ENCODE measurements around the gene SEC14L5. TPM values are rescaled to one million over a fixed set of nuclear protein-coding genes. Genes with fewer than 3 reads are reported as not detected.

SEC14L5 gene
- total and polyA plus RNA-seq, 2 of the 4 experiments (the other 2 are of a cell fraction): 0.07 TPM; not detected in 1

DNA sequence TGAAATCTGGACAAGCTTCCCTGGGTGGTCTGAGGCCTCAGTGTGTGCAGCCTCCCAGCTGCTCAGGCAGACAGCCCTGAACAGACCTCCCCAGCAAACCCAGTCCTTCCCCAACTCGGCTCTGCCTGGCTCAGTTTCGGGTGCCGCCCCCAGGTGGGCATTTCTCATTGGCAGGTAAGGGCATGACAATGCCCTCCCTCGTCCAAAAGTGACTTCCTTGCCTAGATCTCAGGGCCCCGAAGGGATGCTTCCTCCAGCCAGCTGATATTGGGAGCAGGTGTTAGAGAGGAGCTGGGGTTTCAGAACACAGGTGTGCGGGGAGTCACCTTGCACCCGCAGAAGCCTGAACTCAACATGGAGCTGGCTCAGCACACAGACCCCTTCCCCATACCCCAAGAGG lies 17.4 kb upstream of the SEC14L5 start:
- Histone ChIP-seq H3K4me3 (ENCODE audit: insufficient read depth, low read depth, low read length) (no peak overlapping the region), H3K4me1 (ENCODE audit: control insufficient read depth, insufficient read depth, low read length) (peaks cover 30% of the 10 kb centered on the region), H2BK20ac (ENCODE audit: low read depth, low read length) (no peak overlapping the region), H3K18ac (ENCODE audit: low read depth, low read length) (no peak overlapping the region), H3K27ac (ENCODE audit: insufficient read depth, low read length) (no peak overlapping the region), H3K9ac (ENCODE audit: low read depth, low read length) (no peak overlapping the region), H2BK15ac (ENCODE audit: low read depth, low read length) (no peak overlapping the region), H4K8ac (ENCODE audit: low read depth in 2 of 2, low read length in 2 of 2) (no peak overlapping the region), H3K9me1 (ENCODE audit: insufficient read depth, low read length) (peaks cover 22% of the 10 kb centered on the region; the same call in 1 of the 2 replicates), H3K79me1 (ENCODE audit: low read depth in 1 of 2, low read length in 2 of 2) (no peaks in the 10 kb centered on the region), H2AK5ac (ENCODE audit: low read depth, low read length) (0 out of 2 replicates have a peak overlapping the region, but pooled peaks have one; percentile 47), H4K20me1 (ENCODE audit: insufficient read depth, low read length) (0 out of 2 replicates have a peak, but pooled peaks cover 3% of the 10 kb centered on the region), H3K23ac (ENCODE audit: low read depth, low read length) (no peak overlapping the region), H3K4ac (ENCODE audit: low read depth, low read length) (no peak overlapping the region), H3K9me3 (ENCODE audit: control insufficient read depth, insufficient read depth, low read length) (no peaks in the 10 kb centered on the region), H4K5ac (ENCODE audit: low read depth, low read length) (no peak overlapping the region), H2BK5ac (ENCODE audit: low read depth, low read length, poor library complexity, severe bottlenecking) (no peak overlapping the region), H3K14ac (replicated peaks; ENCODE audit: low read depth, low read length) (no peak overlapping the region), H2BK120ac (ENCODE audit: low read depth, low read length) (no peak overlapping the region), H3K4me2 (ENCODE audit: low read depth, low read length) (no peak overlapping the region), H4K91ac (ENCODE audit: insufficient read depth, low read depth, low read length) (no peak overlapping the region), H2AK9ac (replicated peaks; ENCODE audit: low read depth, low read length, poor library complexity) (peak overlapping the region; percentile 79), H3K27me3 (ENCODE audit: control insufficient read depth, insufficient read depth, low read length) (peaks cover 24% of the 10 kb centered on the region), H3K36me3 (ENCODE audit: control insufficient read depth, insufficient read depth, low read length) (no peaks in the 10 kb centered on the region), H2AFZ (replicated peaks; ENCODE audit: low read length, poor library complexity) (peak overlapping the region; percentile 14), H3K56ac (ENCODE audit: extremely low read depth, insufficient read depth, low read length) (no peak overlapping the region)
- BruUV-seq (replicated peaks): no TSS peak
- WGBS, 2 experiments (ENCODE audit: extremely low coverage in 2 of 2, insufficient read length in 1 of 2): no CpG with 5 or more reads among the region's 7 CpGs
- intact Hi-C loops (cut with micrococcal nuclease) (loop anchor here (5.0 kb wide), 1 partner anchor 58 kb away; no protein-coding TSS in a partner anchor), dilution Hi-C loops (cut with HindIII; ENCODE audit: low sequenced_read_pairs, unreplicated experiment) (no loop called here), in situ Hi-C loops (cut with MboI; ENCODE audit: low sequenced_read_pairs) (loop anchor here (10.0 kb wide), 1 partner anchor 56 kb away; no protein-coding TSS in a partner anchor)
- TF ChIP-seq RFX5 (IDR thresholded peaks at IDR 0.05; ENCODE audit: low read depth, low read length): no peak
- TF ChIP-seq, protein P1, sequence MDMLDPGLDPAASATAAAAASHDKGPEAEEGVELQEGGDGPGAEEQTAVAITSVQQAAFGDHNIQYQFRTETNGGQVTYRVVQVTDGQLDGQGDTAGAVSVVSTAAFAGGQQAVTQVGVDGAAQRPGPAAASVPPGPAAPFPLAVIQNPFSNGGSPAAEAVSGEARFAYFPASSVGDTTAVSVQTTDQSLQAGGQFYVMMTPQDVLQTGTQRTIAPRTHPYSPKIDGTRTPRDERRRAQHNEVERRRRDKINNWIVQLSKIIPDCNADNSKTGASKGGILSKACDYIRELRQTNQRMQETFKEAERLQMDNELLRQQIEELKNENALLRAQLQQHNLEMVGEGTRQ (IDR thresholded peaks at IDR 0.05; ENCODE audit: low read depth, low read length): no peak
- no peak for TF ChIP-seq MAFK (IDR thresholded peaks at IDR 0.05; ENCODE audit: low read depth, low read length)
- TF ChIP-seq CEBPB (IDR thresholded peaks at IDR 0.05; ENCODE audit: low read depth, low read length): no peak
- no peak for TF ChIP-seq POLR2A (IDR thresholded peaks at IDR 0.05; ENCODE audit: low read depth, low read length)
- TF ChIP-seq, protein P2, sequence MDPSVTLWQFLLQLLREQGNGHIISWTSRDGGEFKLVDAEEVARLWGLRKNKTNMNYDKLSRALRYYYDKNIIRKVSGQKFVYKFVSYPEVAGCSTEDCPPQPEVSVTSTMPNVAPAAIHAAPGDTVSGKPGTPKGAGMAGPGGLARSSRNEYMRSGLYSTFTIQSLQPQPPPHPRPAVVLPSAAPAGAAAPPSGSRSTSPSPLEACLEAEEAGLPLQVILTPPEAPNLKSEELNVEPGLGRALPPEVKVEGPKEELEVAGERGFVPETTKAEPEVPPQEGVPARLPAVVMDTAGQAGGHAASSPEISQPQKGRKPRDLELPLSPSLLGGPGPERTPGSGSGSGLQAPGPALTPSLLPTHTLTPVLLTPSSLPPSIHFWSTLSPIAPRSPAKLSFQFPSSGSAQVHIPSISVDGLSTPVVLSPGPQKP (IDR thresholded peaks at IDR 0.05; ENCODE audit: borderline replicate concordance, low read depth, low read length): no peak
- TF ChIP-seq, protein P3, sequence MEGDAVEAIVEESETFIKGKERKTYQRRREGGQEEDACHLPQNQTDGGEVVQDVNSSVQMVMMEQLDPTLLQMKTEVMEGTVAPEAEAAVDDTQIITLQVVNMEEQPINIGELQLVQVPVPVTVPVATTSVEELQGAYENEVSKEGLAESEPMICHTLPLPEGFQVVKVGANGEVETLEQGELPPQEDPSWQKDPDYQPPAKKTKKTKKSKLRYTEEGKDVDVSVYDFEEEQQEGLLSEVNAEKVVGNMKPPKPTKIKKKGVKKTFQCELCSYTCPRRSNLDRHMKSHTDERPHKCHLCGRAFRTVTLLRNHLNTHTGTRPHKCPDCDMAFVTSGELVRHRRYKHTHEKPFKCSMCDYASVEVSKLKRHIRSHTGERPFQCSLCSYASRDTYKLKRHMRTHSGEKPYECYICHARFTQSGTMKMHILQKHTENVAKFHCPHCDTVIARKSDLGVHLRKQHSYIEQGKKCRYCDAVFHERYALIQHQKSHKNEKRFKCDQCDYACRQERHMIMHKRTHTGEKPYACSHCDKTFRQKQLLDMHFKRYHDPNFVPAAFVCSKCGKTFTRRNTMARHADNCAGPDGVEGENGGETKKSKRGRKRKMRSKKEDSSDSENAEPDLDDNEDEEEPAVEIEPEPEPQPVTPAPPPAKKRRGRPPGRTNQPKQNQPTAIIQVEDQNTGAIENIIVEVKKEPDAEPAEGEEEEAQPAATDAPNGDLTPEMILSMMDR (conservative IDR thresholded peaks at IDR 0.05; ENCODE audit: low read depth, low read length): no peak
- no peak for TF ChIP-seq RCOR1 (IDR thresholded peaks at IDR 0.05; ENCODE audit: insufficient replicate concordance, low read length)
- no peak for TF ChIP-seq MAZ (IDR thresholded peaks at IDR 0.05; ENCODE audit: borderline replicate concordance, low read depth, low read length)
- TF ChIP-seq RAD21 (IDR thresholded peaks at IDR 0.05; ENCODE audit: low read length): no peak
- TF ChIP-seq SMC3 (IDR thresholded peaks at IDR 0.05; ENCODE audit: low read depth, low read length): no peak
- no peak for TF ChIP-seq BHLHE40 (IDR thresholded peaks at IDR 0.05; ENCODE audit: low read depth, low read length)
- no peak for TF ChIP-seq MXI1 (IDR thresholded peaks at IDR 0.05; ENCODE audit: borderline replicate concordance, low read depth, low read length)
- no peak for TF ChIP-seq FOS (IDR thresholded peaks at IDR 0.05; ENCODE audit: low read depth, low read length)
- ChIA-PET CTCF (no interaction called here), POLR2A (ENCODE audit: unreplicated experiment) (no interaction called here)
- ATAC-seq (ENCODE audit: low read depth) (no peak), DNase-seq (no peak)
